Measurements from ENCODE around the gene LSG1. TPM values are rescaled to one million over a fixed set of nuclear protein-coding genes. Genes with fewer than 3 reads are reported as not detected.

LSG1 gene
- polyA plus RNA-seq, 4 donors, result 28.0 to 48.3 (median 36.1) TPM

Other genes with a start within 250 kb of the LSG1 start
- gene ATP13A3, start 185.2 kb downstream of the LSG1 start, polyA plus RNA-seq (ENCODE audit: insufficient read length in 4 of 4), result 100 to 1,000 TPM in 3 of 4 donors, 10 to 100 TPM in 1; 65.6 to 112 (median 105) TPM
- gene TMEM44, start 38.8 kb downstream of the LSG1 start, polyA plus RNA-seq (ENCODE audit: insufficient read length in 4 of 4), result 10 to 100 TPM; 15.7 to 22.9 (median 19.5) TPM
- gene FAM43A, start 13.7 kb upstream of the LSG1 start, polyA plus RNA-seq (ENCODE audit: insufficient read length in 4 of 4), result 10 to 100 TPM in 1 of 4 donors, 1 to 10 TPM in 3; 4.8 to 13.3 (median 6.2) TPM